Body of pancreas (tissue), 4 donors: Measurements from ENCODE around the gene FKBP2. TPM values are rescaled to one million over a fixed set of nuclear protein-coding genes. Genes with fewer than 3 reads are reported as not detected.

Source experiments
- ATAC-seq: fragments of 150-250 bp; one replicate; pipeline ENCODE4 v1.9.1; 2016
- DNase-seq, 4 donors: peaks; one replicate each; pipeline ENCODE4 v3.0.0-alpha.2; 2019
- H3K27ac ChIP-seq, 4 donors: fragments of 200-600 bp; sonication (generic); 1 replicate in 3 of 4; 2 replicates in 1 of 4; pipeline versions ENCODE4 v1.5.1 to v1.6.1; 2016 to 2019; ENCODE audit warnings: mild to moderate bottlenecking in 1 of 4, mixed read lengths in 1 of 4, moderate library complexity in 1 of 4
- H3K27me3 ChIP-seq, 2 donors: fragments of 200-600 bp; sonication (generic); one replicate each; pipeline ENCODE4 v1.6.0; 2016; ENCODE audit warnings: mild to moderate bottlenecking in 1 of 2
- H3K36me3 ChIP-seq, 2 donors: fragments of 200-600 bp; sonication (generic); replicated peaks in 1 of 2; 2 replicates each; pipeline ENCODE4 v1.5.1; 2016; ENCODE audit warnings: low read depth in 2 of 2; ENCODE audit not compliant: insufficient read depth in 1 of 2
- H3K4me1 ChIP-seq: fragments of 200-600 bp; sonication (generic); one replicate; pipeline ENCODE4 v1.6.0; 2016
- H3K4me3 ChIP-seq, 2 donors: fragments of 200-600 bp; sonication (generic); 1 replicate in 1 of 2; 2 replicates in 1 of 2; pipeline ENCODE4 v1.5.1; 2016 to 2019
- H3K9me3 ChIP-seq, 3 donors: fragments of 200-600 bp; sonication (generic); 1 replicate in 2 of 3; 2 replicates in 1 of 3; pipeline ENCODE4 v1.5.1; 2016
- POLR2A ChIP-seq, 3 donors: fragments of 450-650 bp; IDR thresholded peaks; one replicate each; pipeline ENCODE4 v1.6.1; 2016; ENCODE audit warnings: antibody characterized with exemption in 3 of 3, mild to moderate bottlenecking in 2 of 3
- WGBS, 2 donors: methylation state at CpG; one replicate each; pipeline ENCODE4 v1.1.5; 2017; 5-methylcytosine and 5-hydroxymethylcytosine counted together
- intact Hi-C: fragments of 100-400 bp; cut with DNase I; formaldehyde crosslinking; loops from one replicate; pipeline ENCODE4 v1.15.1; 2023
- total RNA-seq, 2 donors: library from RNA; depleted of rRNA; stranded (reverse); fragments of >200 nt; gene quantifications; one replicate each; pipeline ENCODE4 v1.1.0, GENCODE V29; 2016
- TF ChIP-seq, protein P1 (sequence below), 7 experiments: fragments of 450-650 bp in 4 of 7; fragments of 200-600 bp in 3 of 7; sonication (generic) in 3 of 7; IDR thresholded peaks; one replicate each; pipeline ENCODE4 v1.5.1; 2016 to 2019; ENCODE audit warnings: antibody characterized with exemption in 7 of 7

FKBP2 gene
- total RNA-seq, 2 donors from 2014 or later: 42.0 to 92.6 TPM

DNA sequence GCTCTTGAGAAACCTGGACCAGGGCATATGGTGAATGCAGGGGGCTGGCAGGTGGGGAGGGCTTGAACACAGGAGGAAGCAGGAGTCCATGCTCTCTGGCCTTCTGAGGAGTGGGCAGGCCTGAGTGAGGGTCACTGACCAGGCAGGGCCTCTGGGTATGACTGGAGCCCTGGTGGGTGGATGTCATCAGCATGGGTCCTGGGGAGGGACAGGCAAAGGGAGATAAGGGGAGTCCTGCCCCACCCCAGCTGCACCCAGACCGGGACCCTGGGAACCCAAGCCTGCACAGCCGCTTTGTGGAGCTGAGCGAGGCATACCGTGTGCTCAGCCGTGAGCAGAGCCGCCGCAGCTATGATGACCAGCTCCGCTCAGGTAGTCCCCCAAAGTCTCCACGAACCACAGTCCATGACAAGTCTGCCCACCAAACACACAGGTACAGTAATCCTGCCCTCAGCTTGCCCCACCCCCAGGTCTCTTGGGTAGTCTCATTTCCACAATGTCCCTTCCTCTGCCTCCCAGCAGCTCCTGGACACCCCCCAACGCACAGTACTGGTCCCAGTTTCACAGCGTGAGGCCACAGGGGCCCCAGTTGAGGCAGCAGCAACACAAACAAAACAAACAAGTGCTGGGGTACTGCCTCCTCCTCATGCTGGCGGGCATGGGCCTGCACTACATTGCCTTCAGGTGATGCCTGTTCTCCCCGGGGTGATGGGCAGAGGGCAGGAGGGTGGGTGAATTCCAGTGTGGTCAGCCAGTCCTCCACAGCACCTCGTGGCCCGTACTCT is 8.5 kb upstream of the FKBP2 start:
- H3K27me3 ChIP-seq: no peaks in the 10 kb centered on the region
- TF ChIP-seq POLR2A (IDR thresholded peaks at IDR 0.05): no peak
- TF ChIP-seq, protein P1, sequence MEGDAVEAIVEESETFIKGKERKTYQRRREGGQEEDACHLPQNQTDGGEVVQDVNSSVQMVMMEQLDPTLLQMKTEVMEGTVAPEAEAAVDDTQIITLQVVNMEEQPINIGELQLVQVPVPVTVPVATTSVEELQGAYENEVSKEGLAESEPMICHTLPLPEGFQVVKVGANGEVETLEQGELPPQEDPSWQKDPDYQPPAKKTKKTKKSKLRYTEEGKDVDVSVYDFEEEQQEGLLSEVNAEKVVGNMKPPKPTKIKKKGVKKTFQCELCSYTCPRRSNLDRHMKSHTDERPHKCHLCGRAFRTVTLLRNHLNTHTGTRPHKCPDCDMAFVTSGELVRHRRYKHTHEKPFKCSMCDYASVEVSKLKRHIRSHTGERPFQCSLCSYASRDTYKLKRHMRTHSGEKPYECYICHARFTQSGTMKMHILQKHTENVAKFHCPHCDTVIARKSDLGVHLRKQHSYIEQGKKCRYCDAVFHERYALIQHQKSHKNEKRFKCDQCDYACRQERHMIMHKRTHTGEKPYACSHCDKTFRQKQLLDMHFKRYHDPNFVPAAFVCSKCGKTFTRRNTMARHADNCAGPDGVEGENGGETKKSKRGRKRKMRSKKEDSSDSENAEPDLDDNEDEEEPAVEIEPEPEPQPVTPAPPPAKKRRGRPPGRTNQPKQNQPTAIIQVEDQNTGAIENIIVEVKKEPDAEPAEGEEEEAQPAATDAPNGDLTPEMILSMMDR (IDR thresholded peaks at IDR 0.05): no peak
- intact Hi-C loops: no loop called here
- no peak for DNase-seq
- no peaks in the 10 kb centered on the region for H3K9me3 ChIP-seq
- H3K4me3 ChIP-seq: no peak overlapping the region
- peaks cover 76% of the 10 kb centered on the region for H3K4me1 ChIP-seq
- 80 to 82% methylated on average over 4 to 8 of the region's 15 CpGs for WGBS, 2 donors
- peak overlapping the region in 1 of 4 donors; percentile 93 for H3K27ac ChIP-seq
- H3K36me3 ChIP-seq: no peaks in the 10 kb centered on the region
- no peak for ATAC-seq

DNA sequence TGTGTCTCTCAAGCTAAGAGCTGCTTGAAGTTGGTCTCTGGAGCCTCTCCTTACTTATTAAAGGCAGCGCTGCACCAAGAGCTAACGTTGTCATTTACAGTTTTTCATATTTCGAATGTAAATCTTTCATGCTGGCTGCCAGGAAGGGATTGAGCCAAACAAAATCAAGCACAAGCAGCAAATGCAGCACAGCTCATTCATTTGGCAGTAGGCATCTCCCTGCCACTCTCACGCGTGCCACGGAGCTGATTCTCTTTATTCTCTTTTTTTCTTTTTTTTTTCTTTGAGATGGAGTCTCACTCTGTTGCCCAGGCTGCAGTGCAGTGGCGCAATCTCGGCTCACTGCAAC is 8.0 kb upstream of the FKBP2 start:
- TF ChIP-seq POLR2A (IDR thresholded peaks at IDR 0.05): no peak
- TF ChIP-seq, protein P1 (IDR thresholded peaks at IDR 0.05): no peak
- no peaks in the 10 kb centered on the region for H3K27me3 ChIP-seq
- H3K36me3 ChIP-seq: no peaks in the 10 kb centered on the region
- 87 to 88% methylated on average over 8 of the region's 8 CpGs for WGBS, 2 donors
- DNase-seq (no peak), ATAC-seq (no peak)
- no peak overlapping the region for H3K4me3 ChIP-seq
- intact Hi-C loops: no loop called here
- no peaks in the 10 kb centered on the region for H3K9me3 ChIP-seq
- H3K4me1 ChIP-seq: peaks cover 76% of the 10 kb centered on the region
- H3K27ac ChIP-seq: no peak overlapping the region

DNA sequence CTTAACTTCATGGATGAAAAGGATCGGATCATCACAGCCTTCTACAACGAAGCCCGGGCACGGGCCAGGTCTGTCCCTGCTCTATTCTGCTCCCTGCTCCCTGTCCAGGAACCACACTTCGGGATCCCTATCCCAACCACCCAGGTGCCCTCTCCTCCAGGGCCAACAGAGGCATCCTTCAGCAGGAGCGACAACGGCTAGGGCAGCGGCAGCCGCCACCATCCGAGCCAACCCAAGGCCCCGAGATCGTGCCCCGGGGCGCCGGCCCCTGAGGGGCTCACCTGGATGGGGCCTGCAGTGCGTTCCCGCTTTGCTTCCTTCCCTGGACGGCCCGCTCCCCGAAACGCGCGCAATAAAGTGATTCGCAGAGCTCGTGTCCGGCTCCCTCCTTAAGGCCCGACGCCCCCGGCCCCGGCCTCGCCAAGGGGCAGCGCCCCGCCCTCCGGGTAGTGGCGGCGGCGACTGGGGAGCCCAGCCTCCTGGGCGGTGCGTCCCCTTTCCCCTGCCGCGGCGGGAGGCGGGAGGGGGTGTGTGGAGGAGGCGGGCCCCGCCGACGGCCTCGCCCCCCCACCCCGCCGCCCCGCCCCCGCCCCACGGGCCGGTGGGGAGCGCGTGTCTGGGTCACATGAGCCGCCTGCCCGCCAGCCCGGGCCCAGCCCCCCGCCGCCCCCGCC is 6.8 kb upstream of the FKBP2 start, which contains the start of gene VEGFB:
VEGFB (plus strand) TSS at position 672 of the 674 bp plus-strand sequence. CDS start 250 bp downstream, outside the sequence.
- WGBS, 2 donors: 2 to 3% methylated on average over 22 to 46 of the region's 62 CpGs
- Histone ChIP-seq H3K4me1 (peaks cover 76% of the 10 kb centered on the region), H3K27me3 (no peaks in the 10 kb centered on the region), H3K27ac (peak within 1 kb of the TSS; percentile 81 to 92 (median 86)), H3K36me3 (no peaks in the 10 kb centered on the region), H3K9me3 (no peaks in the 10 kb centered on the region), H3K4me3 (peak within 1 kb of the TSS; percentile 49 to 57)
- TF ChIP-seq, protein P1 (IDR thresholded peaks at IDR 0.05): no peak
- TF ChIP-seq POLR2A (IDR thresholded peaks at IDR 0.05): peak in 2 of 3 donors; percentile 45 to 50
- peak; percentile 72 to 81 (median 76) for DNase-seq
- intact Hi-C loops: no loop called here
- ATAC-seq: peak; percentile 47

DNA sequence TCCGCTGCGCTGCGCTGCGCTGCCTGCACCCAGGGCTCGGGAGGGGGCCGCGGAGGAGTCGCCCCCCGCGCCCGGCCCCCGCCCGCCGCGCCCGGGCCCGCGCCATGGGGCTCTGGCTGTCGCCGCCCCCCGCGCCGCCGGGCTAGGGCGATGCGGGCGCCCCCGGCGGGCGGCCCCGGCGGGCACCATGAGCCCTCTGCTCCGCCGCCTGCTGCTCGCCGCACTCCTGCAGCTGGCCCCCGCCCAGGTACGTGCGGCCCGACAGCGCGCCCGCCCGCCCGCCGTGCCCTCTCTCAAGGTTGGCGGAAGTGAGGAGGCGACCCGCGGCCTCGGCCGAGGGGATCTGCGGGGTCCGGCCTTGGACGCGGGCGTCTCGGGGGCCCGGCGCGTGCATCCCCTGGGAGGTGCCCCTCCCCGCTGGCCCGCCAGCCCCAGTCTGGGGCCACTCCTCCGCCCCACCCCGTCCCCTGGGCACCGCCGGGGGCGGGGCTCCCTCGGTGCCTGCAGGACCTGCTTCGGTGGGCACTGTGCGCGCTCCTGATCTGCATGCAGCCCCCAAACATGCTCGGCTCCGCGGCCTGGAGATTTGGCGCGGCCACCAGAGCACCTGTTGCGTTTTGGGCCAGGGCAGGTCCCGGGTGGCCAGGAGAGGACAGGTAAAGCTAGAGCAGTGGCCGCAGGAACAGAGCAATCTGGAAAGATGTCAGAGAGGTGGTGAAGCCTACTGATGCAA is 6.1 kb upstream of the FKBP2 start:
- 1 to 2% methylated on average over 24 to 43 of the region's 80 CpGs for WGBS, 2 donors
- no peaks in the 10 kb centered on the region for H3K27me3 ChIP-seq
- TF ChIP-seq POLR2A (IDR thresholded peaks at IDR 0.05): peak; percentile 20 to 39 (median 34)
- TF ChIP-seq, protein P1 (IDR thresholded peaks at IDR 0.05): peak in 2 of 7 experiments; percentile 40 to 44
- peak overlapping the region; percentile 49 to 57 for H3K4me3 ChIP-seq
- peak overlapping the region; percentile 81 to 92 (median 86) for H3K27ac ChIP-seq
- peaks cover 76% of the 10 kb centered on the region for H3K4me1 ChIP-seq
- no peaks in the 10 kb centered on the region for H3K9me3 ChIP-seq
- intact Hi-C loops: no loop called here
- ATAC-seq (peak; percentile 31), DNase-seq (peak; percentile 55 to 73 (median 65))
- no peaks in the 10 kb centered on the region for H3K36me3 ChIP-seq
